ENCODE measurements around the gene C1QTNF2. TPM values are rescaled to one million over a fixed set of nuclear protein-coding genes. Genes with fewer than 3 reads are reported as not detected.

C1QTNF2 gene
- total and polyA plus RNA-seq, 2 of the 13 experiments (the other 11 are each of a cell fraction or from before 2014, with no cell fraction given) = not detected

DNA sequence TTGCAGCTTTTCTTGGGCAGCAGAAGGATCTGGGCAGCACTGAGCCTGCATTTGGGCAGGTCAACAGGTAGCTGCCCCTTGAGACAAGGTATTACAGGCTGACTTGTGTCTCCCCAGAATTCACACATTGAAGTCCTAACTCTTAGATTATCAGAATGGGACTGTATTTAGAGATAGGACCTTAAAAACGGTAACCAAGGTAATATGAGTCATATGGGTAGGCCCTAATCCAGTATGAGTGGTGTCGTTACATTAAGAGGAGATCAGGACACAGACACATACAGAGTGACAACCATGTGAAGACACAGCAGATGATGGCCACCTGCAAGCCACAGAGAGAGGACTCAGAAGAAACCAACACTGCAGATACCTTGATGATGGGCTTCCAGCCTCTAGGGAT is 3.2 kb downstream of the C1QTNF2 start:
- H3K9ac ChIP-seq (ENCODE audit: insufficient read depth, low read depth, low read length) = no peak overlapping the region
- H3K4me1 ChIP-seq (ENCODE audit: insufficient read depth, low read length) = no peaks in the 10 kb centered on the region
- H3K4me2 ChIP-seq (ENCODE audit: low read depth, low read length) = no peak overlapping the region
- H3K36me3 ChIP-seq (replicated peaks in 1 of 2; ENCODE audit: control insufficient read depth in 1 of 2, insufficient read depth in 2 of 2, low read length in 2 of 2) = no peaks in the 10 kb centered on the region
- no peaks in the 10 kb centered on the region for H4K20me1 ChIP-seq (ENCODE audit: insufficient read depth, low read length)
- ChIA-PET POLR2A (no interaction called here), CTCF (ENCODE audit: low intra/inter-chr PET ratio, low total read pairs) (no interaction called here)
- no peak overlapping the region for H3K27ac ChIP-seq (ENCODE audit: extremely low read length, insufficient read depth, low read length)
- ATAC-seq (no peak), DNase-seq (ENCODE audit: low spot score) (no peak), FAIRE-seq (no peak)
- no peak overlapping the region for H2AFZ ChIP-seq (ENCODE audit: low read length)
- H3K9me3 ChIP-seq (ENCODE audit: low read length) = no peaks in the 10 kb centered on the region
- in situ Hi-C loops (cut with HindIII; ENCODE audit: extremely low pct_ligation_motif_present, low pct_unique_long_range_greater_than_20kb) = no loop called here
- intact Hi-C loops (cut with micrococcal nuclease; ENCODE audit: unreplicated experiment) = no loop called here
- WGBS (ENCODE audit: low lambda C conversion rate) = 46% methylated on average over 2 of the region's 2 CpGs
- no peak overlapping the region for H3K4me3 ChIP-seq (replicated peaks in 1 of 3; ENCODE audit: insufficient read depth in 1 of 3, low read depth in 2 of 3, low read length in 3 of 3)
- no peaks in the 10 kb centered on the region for H3K79me2 ChIP-seq (ENCODE audit: insufficient read depth, low read length)
- TF ChIP-seq ZNF772 (CRISPR knock-in tag; IDR thresholded peaks at IDR 0.05) (no peak), ZBTB8A (CRISPR knock-in tag; IDR thresholded peaks at IDR 0.05; ENCODE audit: borderline replicate concordance, low read depth) (no peak), ZNF143 (CRISPR knock-in tag; IDR thresholded peaks at IDR 0.05) (no peak), ZNF569 (CRISPR knock-in tag; IDR thresholded peaks at IDR 0.05; ENCODE audit: borderline replicate concordance) (no peak)
- TF ChIP-seq, protein P1, sequence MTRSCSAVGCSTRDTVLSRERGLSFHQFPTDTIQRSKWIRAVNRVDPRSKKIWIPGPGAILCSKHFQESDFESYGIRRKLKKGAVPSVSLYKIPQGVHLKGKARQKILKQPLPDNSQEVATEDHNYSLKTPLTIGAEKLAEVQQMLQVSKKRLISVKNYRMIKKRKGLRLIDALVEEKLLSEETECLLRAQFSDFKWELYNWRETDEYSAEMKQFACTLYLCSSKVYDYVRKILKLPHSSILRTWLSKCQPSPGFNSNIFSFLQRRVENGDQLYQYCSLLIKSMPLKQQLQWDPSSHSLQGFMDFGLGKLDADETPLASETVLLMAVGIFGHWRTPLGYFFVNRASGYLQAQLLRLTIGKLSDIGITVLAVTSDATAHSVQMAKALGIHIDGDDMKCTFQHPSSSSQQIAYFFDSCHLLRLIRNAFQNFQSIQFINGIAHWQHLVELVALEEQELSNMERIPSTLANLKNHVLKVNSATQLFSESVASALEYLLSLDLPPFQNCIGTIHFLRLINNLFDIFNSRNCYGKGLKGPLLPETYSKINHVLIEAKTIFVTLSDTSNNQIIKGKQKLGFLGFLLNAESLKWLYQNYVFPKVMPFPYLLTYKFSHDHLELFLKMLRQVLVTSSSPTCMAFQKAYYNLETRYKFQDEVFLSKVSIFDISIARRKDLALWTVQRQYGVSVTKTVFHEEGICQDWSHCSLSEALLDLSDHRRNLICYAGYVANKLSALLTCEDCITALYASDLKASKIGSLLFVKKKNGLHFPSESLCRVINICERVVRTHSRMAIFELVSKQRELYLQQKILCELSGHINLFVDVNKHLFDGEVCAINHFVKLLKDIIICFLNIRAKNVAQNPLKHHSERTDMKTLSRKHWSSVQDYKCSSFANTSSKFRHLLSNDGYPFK (CRISPR knock-in tag; IDR thresholded peaks at IDR 0.05; ENCODE audit: borderline replicate concordance) = no peak
- TF ChIP-seq, protein P2, sequence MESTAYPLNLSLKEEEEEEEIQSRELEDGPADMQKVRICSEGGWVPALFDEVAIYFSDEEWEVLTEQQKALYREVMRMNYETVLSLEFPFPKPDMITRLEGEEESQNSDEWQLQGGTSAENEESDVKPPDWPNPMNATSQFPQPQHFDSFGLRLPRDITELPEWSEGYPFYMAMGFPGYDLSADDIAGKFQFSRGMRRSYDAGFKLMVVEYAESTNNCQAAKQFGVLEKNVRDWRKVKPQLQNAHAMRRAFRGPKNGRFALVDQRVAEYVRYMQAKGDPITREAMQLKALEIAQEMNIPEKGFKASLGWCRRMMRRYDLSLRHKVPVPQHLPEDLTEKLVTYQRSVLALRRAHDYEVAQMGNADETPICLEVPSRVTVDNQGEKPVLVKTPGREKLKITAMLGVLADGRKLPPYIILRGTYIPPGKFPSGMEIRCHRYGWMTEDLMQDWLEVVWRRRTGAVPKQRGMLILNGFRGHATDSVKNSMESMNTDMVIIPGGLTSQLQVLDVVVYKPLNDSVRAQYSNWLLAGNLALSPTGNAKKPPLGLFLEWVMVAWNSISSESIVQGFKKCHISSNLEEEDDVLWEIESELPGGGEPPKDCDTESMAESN (CRISPR knock-in tag; conservative IDR thresholded peaks at IDR 0.05) = no peak
- H3K27me3 ChIP-seq (ENCODE audit: control insufficient read depth in 1 of 2, insufficient read depth in 2 of 2, low read length in 2 of 2) = peaks cover 7 to 34% of the 10 kb centered on the region in 2 experiments; a peak in 4 of 5 replicates
- no TSS peak for BruUV-seq (replicated peaks)
